Heart left ventricle (tissue), 16 donors: ENCODE results near the gene CYGB. TPM values are rescaled to one million over a fixed set of nuclear protein-coding genes. Genes with fewer than 3 reads are reported as not detected.

Source experiments
- ATAC-seq, 4 donors: fragments of 200-7000 bp; cut with Tn5 transposase; one replicate each; pipeline ENCODE4 v1.9.1; 2020 to 2022; ENCODE audit warnings: moderate library complexity in 4 of 4, mild to moderate bottlenecking in 3 of 4, moderate number of reproducible peaks in 1 of 4
- DNase-seq, 5 donors: peaks; one replicate each; pipeline ENCODE4 v3.0.0-alpha.2; 2020
- H3K27ac ChIP-seq, 12 donors: fragments of 200-600 bp; sonication (generic) in 4 of 12; one replicate each; pipeline versions ENCODE4 v1.5.0 to v1.8.0; 2016 to 2022; ENCODE audit warnings: mild to moderate bottlenecking in 2 of 12
- H3K27me3 ChIP-seq, 9 donors: fragments of 200-600 bp; sonication (generic) in 2 of 9; one replicate each; pipeline versions ENCODE4 v1.5.1 to v1.8.0; 2016 to 2022; ENCODE audit warnings: mild to moderate bottlenecking in 3 of 9
- H3K36me3 ChIP-seq, 9 donors: fragments of 200-600 bp; sonication (generic) in 2 of 9; one replicate each; pipeline versions ENCODE4 v1.5.0 to v1.8.0; 2018 to 2022; ENCODE audit warnings: mild to moderate bottlenecking in 2 of 9
- H3K4me1 ChIP-seq, 12 donors: fragments of 200-600 bp; sonication (generic) in 4 of 12; one replicate each; pipeline versions ENCODE4 v1.5.0 to v1.8.0; 2016 to 2022; ENCODE audit warnings: mild to moderate bottlenecking in 3 of 12
- H3K4me3 ChIP-seq, 12 donors: fragments of 200-600 bp; sonication (generic) in 4 of 12; one replicate each; pipeline versions ENCODE4 v1.5.0 to v1.8.0; 2017 to 2022; ENCODE audit warnings: mild to moderate bottlenecking in 9 of 12, moderate library complexity in 4 of 12
- H3K9me3 ChIP-seq, 12 donors: fragments of 200-600 bp; sonication (generic) in 4 of 12; one replicate each; pipeline versions ENCODE4 v1.5.0 to v1.8.0; 2016 to 2022; ENCODE audit warnings: mild to moderate bottlenecking in 1 of 12
- POLR2A ChIP-seq, 2 donors: fragments of 450-650 bp; IDR thresholded peaks; one replicate each; pipeline ENCODE4 v1.6.1; 2017; ENCODE audit warnings: antibody characterized with exemption in 2 of 2, mild to moderate bottlenecking in 2 of 2, moderate library complexity in 2 of 2
- WGBS, 4 donors: extraction: QIAGEN DNeasy Blood & Tissue Kit in 2 of 4; methylation state at CpG; one replicate each; pipeline versions ENCODE4 v1.1.5 to v1.1.7; 2013 to 2018; 5-methylcytosine and 5-hydroxymethylcytosine counted together
- intact Hi-C, 10 donors: fragments of 100-400 bp; cut with DNase I; formaldehyde crosslinking; loops; one replicate each; pipeline versions ENCODE4 v1.11.1 to v1.14.2; 2022
- polyA plus RNA-seq, 2 donors: library from polyadenylated mRNA; stranded (reverse); fragments of 200-250 nt; gene quantifications; one replicate each; pipeline ENCODE4 v1.2.3, GENCODE V29; 2013
- total RNA-seq, 9 donors: library from RNA; depleted of rRNA in 2 of 9; stranded (reverse); fragments of >200 nt in 2 of 9; fragmentation: NEBNext Ultra II Directional in 3 of 9; extraction: Animal tissue kit (Norgen Biotek cat#: 25700) in 3 of 9; gene quantifications; one replicate each; pipeline versions ENCODE4 v1.1.0 to v1.2.4, GENCODE V29; 2016 to 2023
- TF ChIP-seq, protein P1 (sequence below), 12 donors: fragments of 200-600 bp; sonication (generic) in 4 of 12; IDR thresholded peaks; one replicate each; pipeline versions ENCODE4 v1.5.0 to v1.8.0; 2018 to 2022; ENCODE audit warnings: antibody characterized with exemption in 12 of 12, mild to moderate bottlenecking in 5 of 12
- donor health status: ischemic (EF 13 %, LVEDD 7.1; RV severe dilation, severe dysfunction).
- donor health status: healthy with polysubstance abuse.
- donor health status: DM: no; HTN: yes; CAD: no.
- donor health status: DM: no; HTN: no; CAD: no.
- donor health status: ischemic (EF 25% LVEDD 6.9; RV normal size, moderate dysfunction).
- donor health status: ischemic (EF 25% LVEDD 5.7; RV mildly dilated, moderate dysfunction).
- donor health status: healthy.
- donor health status: DM: yes; HTN: yes; CAD: no.
- donor health status: ischemic (EF 35%, LVEDD 5.7; RV mildly dilated, moderate dysfunction).
- donor health status: nonischemic (EF 11% LVEDD 7.7; RV severe dilation, severe dysfunction).
- donor health status: DM: yes; HTN: yes; CAD: no.
- donor health status: PGD.
- donor health status: ischemic (EF 29% LVEDD 5.4; RV normal size, mild dysfunction).
- donor health status: nonischemic (EF 23%, LVEDD 6.1; RV moderate dilation, normal function).

Gene CYGB
- total and polyA plus RNA-seq, 11 donors, result 11.8 to 37.9 (median 21.9) TPM

DNA sequence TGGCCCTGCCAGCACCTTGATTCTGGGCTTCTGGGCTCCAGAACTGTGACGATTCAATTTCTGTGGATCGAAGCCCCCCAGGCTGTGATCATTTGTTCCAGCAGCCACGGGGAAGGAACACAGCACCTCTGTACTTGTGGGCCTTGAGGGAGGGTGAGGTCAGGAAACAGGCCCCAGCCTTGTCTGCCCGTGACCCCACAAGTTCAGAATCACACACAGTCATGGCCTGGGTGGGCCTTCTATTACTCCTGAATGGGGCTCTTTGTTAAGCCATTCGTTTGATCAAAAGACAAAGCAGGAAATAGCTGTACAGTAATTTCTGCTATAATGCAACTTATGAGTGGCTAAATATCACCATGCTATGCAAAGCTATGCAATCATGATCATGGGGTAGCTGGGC, 38.1 kb upstream of the CYGB start:
- no peak overlapping the region for H3K27ac ChIP-seq
- intact Hi-C loops, result loop anchor here in 1 of 10 donors (10.0 kb wide), 1 partner anchor 49 kb away; no protein-coding TSS in a partner anchor

DNA sequence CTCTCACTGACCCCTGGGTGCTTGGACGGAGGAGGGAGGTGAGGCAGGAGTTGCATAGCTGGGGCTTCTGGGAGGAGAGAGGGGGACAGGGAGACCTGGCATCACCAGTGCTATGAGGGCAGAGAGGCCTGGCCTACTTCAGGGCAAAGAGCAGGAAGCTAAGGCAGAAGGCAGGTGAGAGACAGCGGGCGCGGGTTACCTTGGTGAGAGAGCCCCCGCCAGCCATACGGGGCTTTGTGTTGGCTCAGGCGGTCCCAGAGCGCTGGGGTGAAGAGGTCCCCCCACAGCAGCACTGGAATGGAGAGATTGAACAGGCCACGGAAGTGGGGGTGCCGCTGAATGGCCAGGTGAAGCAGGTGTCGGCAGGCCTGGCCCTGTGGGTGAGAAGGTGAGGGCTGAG, 36.7 kb upstream of the CYGB start:
- Histone ChIP-seq H3K4me1 (peaks cover 0 to 10% (median 3%) of the 10 kb centered on the region in 12 donors), H3K4me3 (no peak overlapping the region), H3K27ac (no peak overlapping the region), H3K36me3 (no peaks in the 10 kb centered on the region), H3K9me3 (no peaks in the 10 kb centered on the region), H3K27me3 (no peaks in the 10 kb centered on the region)
- 90 to 96% (median 94%) methylated on average over 11 of the region's 11 CpGs for WGBS, 4 donors
- ATAC-seq, result no peak
- DNase-seq, result no peak
- TF ChIP-seq POLR2A (IDR thresholded peaks at IDR 0.05), result no peak
- TF ChIP-seq, protein P1, sequence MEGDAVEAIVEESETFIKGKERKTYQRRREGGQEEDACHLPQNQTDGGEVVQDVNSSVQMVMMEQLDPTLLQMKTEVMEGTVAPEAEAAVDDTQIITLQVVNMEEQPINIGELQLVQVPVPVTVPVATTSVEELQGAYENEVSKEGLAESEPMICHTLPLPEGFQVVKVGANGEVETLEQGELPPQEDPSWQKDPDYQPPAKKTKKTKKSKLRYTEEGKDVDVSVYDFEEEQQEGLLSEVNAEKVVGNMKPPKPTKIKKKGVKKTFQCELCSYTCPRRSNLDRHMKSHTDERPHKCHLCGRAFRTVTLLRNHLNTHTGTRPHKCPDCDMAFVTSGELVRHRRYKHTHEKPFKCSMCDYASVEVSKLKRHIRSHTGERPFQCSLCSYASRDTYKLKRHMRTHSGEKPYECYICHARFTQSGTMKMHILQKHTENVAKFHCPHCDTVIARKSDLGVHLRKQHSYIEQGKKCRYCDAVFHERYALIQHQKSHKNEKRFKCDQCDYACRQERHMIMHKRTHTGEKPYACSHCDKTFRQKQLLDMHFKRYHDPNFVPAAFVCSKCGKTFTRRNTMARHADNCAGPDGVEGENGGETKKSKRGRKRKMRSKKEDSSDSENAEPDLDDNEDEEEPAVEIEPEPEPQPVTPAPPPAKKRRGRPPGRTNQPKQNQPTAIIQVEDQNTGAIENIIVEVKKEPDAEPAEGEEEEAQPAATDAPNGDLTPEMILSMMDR (IDR thresholded peaks at IDR 0.05), result no peak
- intact Hi-C loops, result loop anchor here in 1 of 10 donors (10.0 kb wide), 1 partner anchor 51 kb away; no protein-coding TSS in a partner anchor

More for the DNA sequence above, 38.1 kb upstream of the CYGB start:
- ATAC-seq (no peak), DNase-seq (no peak)
- no peaks in the 10 kb centered on the region for H3K4me1 ChIP-seq
- no peak overlapping the region for H3K4me3 ChIP-seq
- no peaks in the 10 kb centered on the region for H3K27me3 ChIP-seq
- H3K9me3 ChIP-seq, result no peaks in the 10 kb centered on the region
- 72 to 91% (median 74%) methylated on average over 4 to 5 of the region's 5 CpGs for WGBS, 4 donors
- H3K36me3 ChIP-seq, result no peaks in the 10 kb centered on the region
- TF ChIP-seq, protein P1 (IDR thresholded peaks at IDR 0.05), result no peak
- no peak for TF ChIP-seq POLR2A (IDR thresholded peaks at IDR 0.05)

DNA sequence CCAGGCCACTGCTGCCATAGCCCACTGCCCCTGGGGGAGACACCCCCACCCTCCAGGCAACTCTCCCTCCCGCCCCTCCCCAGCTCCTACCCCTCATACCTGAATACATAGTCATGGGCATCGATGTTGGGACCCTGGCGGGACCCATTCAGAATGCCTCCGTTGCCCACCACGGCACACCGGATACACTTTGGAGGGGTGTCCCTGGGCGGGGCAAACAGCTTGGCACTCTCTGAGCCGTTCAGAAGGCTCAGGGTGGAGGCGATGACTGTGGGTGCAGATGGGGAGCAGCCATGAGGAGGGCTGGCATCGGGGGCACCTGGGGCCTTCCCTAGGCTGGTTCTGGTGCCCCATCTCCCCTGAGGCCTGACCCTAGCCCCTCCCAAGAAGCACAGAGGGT, 35.6 kb upstream of the CYGB start:
- Histone ChIP-seq H3K27me3 (peaks cover 0 to 2% (median 0%) of the 10 kb centered on the region in 9 donors), H3K4me1 (peaks cover 0 to 13% (median 3%) of the 10 kb centered on the region in 12 donors), H3K27ac (no peak overlapping the region), H3K4me3 (no peak overlapping the region), H3K36me3 (no peaks in the 10 kb centered on the region), H3K9me3 (no peaks in the 10 kb centered on the region)
- WGBS, 4 donors, result 86 to 95% (median 94%) methylated on average over 5 to 10 of the region's 10 CpGs
- intact Hi-C loops, result loop anchor here in 1 of 10 donors (10.0 kb wide), 1 partner anchor 52 kb away; no protein-coding TSS in a partner anchor
- ATAC-seq, result no peak
- no peak for TF ChIP-seq POLR2A (IDR thresholded peaks at IDR 0.05)
- TF ChIP-seq, protein P1 (IDR thresholded peaks at IDR 0.05), result no peak
- DNase-seq, result no peak

DNA sequence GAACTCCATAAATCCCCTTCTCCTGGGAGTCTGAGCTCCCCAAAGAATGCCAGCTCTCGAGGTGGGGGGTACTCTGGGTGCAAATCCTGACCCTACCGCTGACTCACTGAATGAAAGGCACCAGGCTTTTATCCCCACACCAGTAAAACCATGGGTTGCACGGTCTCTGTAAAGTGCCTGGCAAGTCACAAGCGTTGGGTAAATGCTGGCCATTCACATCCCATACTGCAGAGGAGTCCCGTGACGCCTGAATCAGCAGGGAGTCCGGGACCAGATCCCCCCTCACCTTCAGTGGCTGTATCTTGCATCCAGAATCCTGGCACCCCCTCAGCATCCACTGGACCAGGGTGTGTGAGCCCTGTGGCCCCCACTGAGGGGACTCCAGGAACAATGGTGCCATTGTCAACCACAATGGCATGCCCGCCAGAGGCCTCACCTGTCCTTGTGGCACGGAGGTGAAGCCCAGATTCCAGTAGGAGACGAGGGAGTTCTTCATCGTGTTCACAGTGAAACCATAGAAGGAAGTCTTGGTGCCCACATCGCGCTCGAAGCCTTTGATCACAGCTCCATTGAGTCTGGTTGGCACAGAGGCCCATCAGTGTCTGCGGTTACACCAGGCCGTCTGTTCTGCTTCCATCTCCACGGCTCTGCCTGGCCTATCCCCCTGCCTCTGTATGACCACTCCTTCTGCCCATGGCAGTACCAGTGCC, 34.8 kb upstream of the CYGB start:
- Histone ChIP-seq H3K9me3 (no peaks in the 10 kb centered on the region), H3K27ac (no peak overlapping the region), H3K27me3 (peaks cover 0 to 2% (median 0%) of the 10 kb centered on the region in 9 donors), H3K36me3 (no peaks in the 10 kb centered on the region), H3K4me1 (peaks cover 0 to 20% (median 8%) of the 10 kb centered on the region in 12 donors), H3K4me3 (no peak overlapping the region)
- intact Hi-C loops, result loop anchor here in 1 of 10 donors (10.0 kb wide), 1 partner anchor 52 kb away; no protein-coding TSS in a partner anchor
- TF ChIP-seq, protein P1 (IDR thresholded peaks at IDR 0.05), result no peak
- no peak for TF ChIP-seq POLR2A (IDR thresholded peaks at IDR 0.05)
- no peak for DNase-seq
- ATAC-seq, result no peak
- 92 to 96% (median 95%) methylated on average over 11 to 17 of the region's 17 CpGs for WGBS, 4 donors
